ENCODE results near the gene NCKIPSD.

Gene NCKIPSD

GRCh38 chr3:48697952-48698351 lies 12.2 kb upstream of the NCKIPSD start:
- TF ChIP-seq CTCF (IDR thresholded peaks at IDR 0.05; ENCODE audit: low read depth, low read length) (peak; percentile 13; the same call in 1 of the 2 replicates), EZH2phosphoT487 (IDR thresholded peaks at IDR 0.05; ENCODE audit: low read depth) (no peak)
- no peak overlapping the region for H3K27ac ChIP-seq (ENCODE audit: low read length)
- H3K9me3 ChIP-seq (ENCODE audit: insufficient read depth, low read length), result no peaks in the 10 kb centered on the region
- no peaks in the 10 kb centered on the region for H3K27me3 ChIP-seq (ENCODE audit: low read depth, low read length)
- H2AFZ ChIP-seq (ENCODE audit: low read depth, low read length), result no peak overlapping the region
- H3K4me3 ChIP-seq (ENCODE audit: low read length), result no peak overlapping the region
- peaks cover 89% of the 10 kb centered on the region for H3K79me2 ChIP-seq (ENCODE audit: low read length)
- peaks cover 76% of the 10 kb centered on the region for H4K20me1 ChIP-seq (ENCODE audit: insufficient read depth, low read length)
- no peak overlapping the region for H3K9ac ChIP-seq (ENCODE audit: low read length)
- no peak overlapping the region for H3K4me2 ChIP-seq (ENCODE audit: low read length)
- no peaks in the 10 kb centered on the region for H3K4me1 ChIP-seq (ENCODE audit: low read length)
- peaks cover 67% of the 10 kb centered on the region for H3K36me3 ChIP-seq (replicated peaks; ENCODE audit: low read depth, low read length)

GRCh38 chr3:48696601-48697000 lies 10.9 kb upstream of the NCKIPSD start:
- TF ChIP-seq CTCF (IDR thresholded peaks at IDR 0.05; ENCODE audit: low read depth, low read length), result no peak
- TF ChIP-seq EZH2phosphoT487 (IDR thresholded peaks at IDR 0.05; ENCODE audit: low read depth), result no peak
- Histone ChIP-seq H3K9me3 (ENCODE audit: insufficient read depth, low read length) (no peaks in the 10 kb centered on the region), H3K27me3 (ENCODE audit: low read depth, low read length) (no peaks in the 10 kb centered on the region), H3K4me2 (ENCODE audit: low read length) (no peak overlapping the region), H3K79me2 (ENCODE audit: low read length) (peaks cover 76% of the 10 kb centered on the region), H4K20me1 (ENCODE audit: insufficient read depth, low read length) (peaks cover 65% of the 10 kb centered on the region), H3K4me1 (ENCODE audit: low read length) (no peaks in the 10 kb centered on the region), H3K9ac (ENCODE audit: low read length) (no peak overlapping the region), H2AFZ (ENCODE audit: low read depth, low read length) (no peak overlapping the region), H3K36me3 (replicated peaks; ENCODE audit: low read depth, low read length) (peaks cover 68% of the 10 kb centered on the region), H3K4me3 (ENCODE audit: low read length) (no peak overlapping the region), H3K27ac (ENCODE audit: low read length) (no peak overlapping the region)

GRCh38 chr3:48696156-48696555 lies 10.4 kb upstream of the NCKIPSD start:
- Histone ChIP-seq H3K27ac (ENCODE audit: low read length) (no peak overlapping the region), H3K79me2 (ENCODE audit: low read length) (peaks cover 72% of the 10 kb centered on the region), H3K9ac (ENCODE audit: low read length) (no peak overlapping the region), H3K4me2 (ENCODE audit: low read length) (no peak overlapping the region), H2AFZ (ENCODE audit: low read depth, low read length) (no peak overlapping the region), H3K4me1 (ENCODE audit: low read length) (no peaks in the 10 kb centered on the region), H3K9me3 (ENCODE audit: insufficient read depth, low read length) (no peaks in the 10 kb centered on the region), H4K20me1 (ENCODE audit: insufficient read depth, low read length) (peaks cover 65% of the 10 kb centered on the region), H3K4me3 (ENCODE audit: low read length) (no peak overlapping the region), H3K27me3 (ENCODE audit: low read depth, low read length) (no peaks in the 10 kb centered on the region), H3K36me3 (replicated peaks; ENCODE audit: low read depth, low read length) (peaks cover 71% of the 10 kb centered on the region)
- TF ChIP-seq CTCF (IDR thresholded peaks at IDR 0.05; ENCODE audit: low read depth, low read length), result no peak

- peaks cover 72% of the 10 kb centered on the region for H3K36me3 ChIP-seq (replicated peaks; ENCODE audit: low read depth, low read length)
- H3K27me3 ChIP-seq (ENCODE audit: low read depth, low read length), result no peaks in the 10 kb centered on the region
- TF ChIP-seq EZH2phosphoT487 (IDR thresholded peaks at IDR 0.05; ENCODE audit: low read depth) (no peak), CTCF (IDR thresholded peaks at IDR 0.05; ENCODE audit: low read depth, low read length) (no peak)
- H3K9me3 ChIP-seq (ENCODE audit: insufficient read depth, low read length), result no peaks in the 10 kb centered on the region
- H3K9ac ChIP-seq (ENCODE audit: low read length), result no peak overlapping the region
- H3K4me3 ChIP-seq (ENCODE audit: low read length), result no peak overlapping the region
- H2AFZ ChIP-seq (ENCODE audit: low read depth, low read length), result no peak overlapping the region
- H4K20me1 ChIP-seq (ENCODE audit: insufficient read depth, low read length), result peaks cover 60% of the 10 kb centered on the region
- peaks cover 64% of the 10 kb centered on the region for H3K79me2 ChIP-seq (ENCODE audit: low read length)
- H3K4me1 ChIP-seq (ENCODE audit: low read length), result no peaks in the 10 kb centered on the region
- no peak overlapping the region for H3K27ac ChIP-seq (ENCODE audit: low read length)
- H3K4me2 ChIP-seq (ENCODE audit: low read length), result no peak overlapping the region
Observed at GRCh38 chr3:48695393-48695753, 9.7 kb upstream of the NCKIPSD start.
